ENCODE results near the gene CXCL13.

DNA sequence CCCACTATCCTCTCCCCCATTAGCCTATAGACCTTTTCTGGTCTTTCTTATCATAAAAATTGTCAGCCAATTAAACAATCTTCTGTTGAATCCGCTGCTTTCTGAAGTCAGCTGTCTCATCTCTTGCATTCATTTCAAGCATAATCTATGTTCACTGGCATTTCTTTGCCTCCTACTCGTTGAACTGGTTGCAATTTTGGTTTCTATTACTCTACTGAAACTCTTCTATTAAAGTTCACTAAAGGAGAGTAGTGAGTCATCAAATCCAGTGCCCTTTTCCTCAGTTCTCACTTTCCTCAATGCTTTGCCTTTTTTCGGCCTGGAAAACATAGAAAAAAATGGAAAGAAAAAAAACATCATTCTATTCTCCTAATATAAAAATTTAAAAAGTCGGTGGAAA, 23.9 kb upstream of the CXCL13 start:
- TF ChIP-seq, protein P1, sequence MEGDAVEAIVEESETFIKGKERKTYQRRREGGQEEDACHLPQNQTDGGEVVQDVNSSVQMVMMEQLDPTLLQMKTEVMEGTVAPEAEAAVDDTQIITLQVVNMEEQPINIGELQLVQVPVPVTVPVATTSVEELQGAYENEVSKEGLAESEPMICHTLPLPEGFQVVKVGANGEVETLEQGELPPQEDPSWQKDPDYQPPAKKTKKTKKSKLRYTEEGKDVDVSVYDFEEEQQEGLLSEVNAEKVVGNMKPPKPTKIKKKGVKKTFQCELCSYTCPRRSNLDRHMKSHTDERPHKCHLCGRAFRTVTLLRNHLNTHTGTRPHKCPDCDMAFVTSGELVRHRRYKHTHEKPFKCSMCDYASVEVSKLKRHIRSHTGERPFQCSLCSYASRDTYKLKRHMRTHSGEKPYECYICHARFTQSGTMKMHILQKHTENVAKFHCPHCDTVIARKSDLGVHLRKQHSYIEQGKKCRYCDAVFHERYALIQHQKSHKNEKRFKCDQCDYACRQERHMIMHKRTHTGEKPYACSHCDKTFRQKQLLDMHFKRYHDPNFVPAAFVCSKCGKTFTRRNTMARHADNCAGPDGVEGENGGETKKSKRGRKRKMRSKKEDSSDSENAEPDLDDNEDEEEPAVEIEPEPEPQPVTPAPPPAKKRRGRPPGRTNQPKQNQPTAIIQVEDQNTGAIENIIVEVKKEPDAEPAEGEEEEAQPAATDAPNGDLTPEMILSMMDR (IDR thresholded peaks at IDR 0.05) = no peak
- no peak for TF ChIP-seq SIN3A (IDR thresholded peaks at IDR 0.05; ENCODE audit: borderline replicate concordance, insufficient read depth, low read depth, low read length)
- TF ChIP-seq POLR2AphosphoS5 (IDR thresholded peaks at IDR 0.05; ENCODE audit: low read depth, low read length) = no peak
- TF ChIP-seq TCF7L2 (IDR thresholded peaks at IDR 0.05; ENCODE audit: low read depth, low read length) = no peak

All from Panc1 (cell line).